Central memory CD4-positive, alpha-beta T cell (primary cell): Measurements from ENCODE around the gene CCDC51.
"Not testable (repeated sequence)": the region's sequence is repeated elsewhere in the genome, so short reads cannot be mapped to it uniquely, and the experiment has no call there.

Experiments
- DNase-seq: peaks from one replicate; pipeline ENCODE4 v3.0.0; 2022

CCDC51 gene

GRCh38 chr3:48404440-48405342, 35.2 kb downstream of the CCDC51 start:
- no peak for DNase-seq

GRCh38 chr3:48403533-48404439, 36.1 kb downstream of the CCDC51 start:
- no peak for DNase-seq

GRCh38 chr3:48402907-48403306, 37.0 kb downstream of the CCDC51 start:
- no peak for DNase-seq

GRCh38 chr3:48402281-48402732, 37.6 kb downstream of the CCDC51 start:
- no peak for DNase-seq

- not testable (repeated sequence) for DNase-seq
These were observed 38.5 kb downstream of the CCDC51 start for GRCh38 chr3:48401434-48401901.

- DNase-seq = peak; percentile 68
These were observed 39.0 kb downstream of the CCDC51 start for GRCh38 chr3:48400824-48401433.

- no peak for DNase-seq
These were observed 40.3 kb downstream of the CCDC51 start for GRCh38 chr3:48399387-48400172.

- no peak for DNase-seq
These were observed 41.1 kb downstream of the CCDC51 start for GRCh38 chr3:48398701-48399386.

- DNase-seq = no peak
These were observed 41.9 kb downstream of the CCDC51 start for GRCh38 chr3:48397767-48398681.

- DNase-seq = no peak
These were observed 44.2 kb downstream of the CCDC51 start for GRCh38 chr3:48395714-48396113.

- no peak for DNase-seq
These were observed 45.5 kb downstream of the CCDC51 start for GRCh38 chr3:48394391-48394790.

GRCh38 chr3:48388966-48389365, 51.0 kb downstream of the CCDC51 start:
- no peak for DNase-seq

- DNase-seq = no peak
These were observed 52.3 kb downstream of the CCDC51 start for GRCh38 chr3:48387634-48388033.
